SH-SY5Y (cell line): ENCODE data around the gene ODAD3.

Experiments used
- GATA2 ChIP-seq: IDR thresholded peaks from 2 replicates; pipeline ENCODE4 v1.6.1; 2011; ENCODE audit warnings: mild to moderate bottlenecking, low read depth, low read length
- GATA3 ChIP-seq: IDR thresholded peaks from 2 replicates; pipeline ENCODE4 v1.6.1; 2011; ENCODE audit warnings: low read depth, mild to moderate bottlenecking, low read length, moderate library complexity

Gene ODAD3

GRCh38 chr19:11380653-11381537, 54.0 kb downstream of the ODAD3 start:
- no peak for TF ChIP-seq GATA2
- TF ChIP-seq GATA3 = no peak

- no peak for TF ChIP-seq GATA2
- no peak for TF ChIP-seq GATA3
These were observed 55.0 kb downstream of the ODAD3 start for GRCh38 chr19:11379857-11380350.

- TF ChIP-seq GATA3 (no peak), GATA2 (no peak)
These were observed 56.4 kb downstream of the ODAD3 start for GRCh38 chr19:11378319-11379189.

DNA sequence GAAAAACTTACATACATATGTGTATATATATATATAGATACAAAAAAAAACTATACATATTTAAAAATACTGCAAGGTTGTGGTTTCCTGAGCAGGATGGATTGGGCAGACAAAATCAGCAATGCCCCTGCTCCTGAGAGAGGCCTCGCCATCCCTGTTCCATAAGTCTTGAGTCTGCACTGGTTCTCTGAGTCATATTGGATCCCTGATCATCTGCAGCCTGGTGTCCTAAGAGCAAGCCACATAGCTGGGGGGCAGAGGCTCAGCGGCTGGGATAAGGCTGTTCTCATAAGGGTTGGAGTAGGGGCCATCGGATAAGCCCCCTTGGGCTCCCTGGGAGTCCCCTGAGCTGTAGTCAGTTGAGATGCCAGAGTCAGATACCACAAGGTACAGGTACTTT, 57.2 kb downstream of the ODAD3 start:
- no peak for TF ChIP-seq GATA2
- no peak for TF ChIP-seq GATA3

GRCh38 chr19:11377237-11377636, 57.7 kb downstream of the ODAD3 start:
- TF ChIP-seq GATA3 = no peak

- TF ChIP-seq GATA3 (no peak), GATA2 (no peak)
These were observed 59.6 kb downstream of the ODAD3 start for GRCh38 chr19:11375143-11375948.

- TF ChIP-seq GATA2 = no peak
- no peak for TF ChIP-seq GATA3
These were observed 60.3 kb downstream of the ODAD3 start, which contains the start of gene SWSAP1 for GRCh38 chr19:11374433-11375142. Gene SWSAP1 (plus strand): TSS chr19:11374666. CDS start chr19:11374681, 15 bp downstream.

DNA sequence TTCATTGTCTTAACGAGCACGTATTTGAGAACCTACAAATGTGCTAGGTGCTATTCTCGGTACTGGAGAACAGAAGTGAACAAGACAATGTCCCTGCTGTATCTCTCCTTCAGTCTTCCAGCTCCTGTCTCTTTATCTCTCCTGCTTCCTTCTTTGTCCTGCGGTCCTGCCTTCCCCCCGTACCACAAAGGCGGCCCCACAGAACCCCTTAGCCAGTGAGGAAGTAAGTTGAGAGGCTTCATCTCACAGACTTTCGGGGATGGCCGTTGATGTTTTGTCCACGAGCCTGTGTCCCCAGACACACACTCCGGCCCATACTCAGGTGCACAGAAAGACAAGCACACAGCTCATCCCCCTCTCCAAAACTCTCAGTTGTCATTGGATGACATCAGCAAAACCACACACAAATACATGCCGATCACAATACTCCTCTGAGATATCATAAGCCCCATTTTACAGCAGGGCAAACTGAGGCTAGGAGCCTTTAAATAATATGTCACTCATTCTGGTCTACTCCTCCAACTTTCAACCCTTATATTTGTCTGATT, 61.0 kb downstream of the ODAD3 start:
- TF ChIP-seq GATA3 (no peak), GATA2 (no peak)

GRCh38 chr19:11373166-11373884, 61.6 kb downstream of the ODAD3 start:
- no peak for TF ChIP-seq GATA2
- no peak for TF ChIP-seq GATA3

DNA sequence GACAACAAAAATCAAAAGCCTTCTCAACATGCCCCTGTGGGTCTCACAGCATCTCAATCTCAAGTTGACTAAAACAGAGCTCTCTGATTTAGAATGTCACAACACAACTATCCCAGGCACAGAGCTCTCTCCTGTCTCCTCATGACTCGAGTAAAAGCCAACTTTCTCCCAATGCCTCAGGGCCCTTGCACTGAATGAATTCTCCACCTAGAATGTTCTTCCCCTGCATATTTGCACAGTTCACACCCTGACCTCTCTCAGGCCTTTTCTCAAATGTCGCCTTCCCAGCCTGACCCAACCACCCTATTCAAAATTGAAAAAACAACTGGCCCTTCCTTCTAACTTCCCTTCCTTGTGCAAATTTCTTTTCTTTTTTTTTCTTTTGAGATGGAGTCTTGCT, 64.2 kb downstream of the ODAD3 start:
- TF ChIP-seq GATA2 (no peak), GATA3 (no peak)
